Brain microvascular endothelial cell (primary cell): ENCODE results near the gene ADGRL3.

ENCODE experiments used
- DNase-seq: peaks from one replicate; pipeline ENCODE4 v3.0.0-alpha.2; 2020
- H3K27ac ChIP-seq: fragments of 250-450 bp; sonication (Bioruptor Pico); 2 replicates; pipeline ENCODE4 v1.5.1; 2020; ENCODE audit warnings: mild to moderate bottlenecking, moderate library complexity
- H3K27me3 ChIP-seq: fragments of 250-450 bp; sonication (Bioruptor Pico); replicated peaks from 2 replicates; pipeline ENCODE4 v1.5.1; 2020; ENCODE audit warnings: mild to moderate bottlenecking
- H3K36me3 ChIP-seq: fragments of 250-450 bp; sonication (Bioruptor Pico); replicated peaks from 2 replicates; pipeline ENCODE4 v1.5.1; 2020; ENCODE audit warnings: mild to moderate bottlenecking
- H3K4me3 ChIP-seq: 2 replicates; pipeline ENCODE4 v1.5.1; 2011; ENCODE audit warnings: low read depth, mild to moderate bottlenecking, control low read depth, low read length, moderate library complexity
- CTCF ChIP-seq: IDR thresholded peaks from 2 replicates; pipeline ENCODE4 v1.5.1; 2011; ENCODE audit warnings: low read depth, mild to moderate bottlenecking, moderate library complexity, low read length, control low read depth, inconsistent platforms; ENCODE audit errors: missing control alignments
- in situ Hi-C: cut with HindIII; loops from 2 replicates; pipeline ENCODE4 v1.10.0; 2017; ENCODE audit warnings: low sequenced_read_pairs, low pct_ligation_motif_present

ADGRL3 gene

GRCh38 chr4:61489927-61490326, 289.8 kb downstream of the ADGRL3 start:
- TF ChIP-seq CTCF, result no peak
- no peak overlapping the region for H3K4me3 ChIP-seq

GRCh38 chr4:61493041-61493440, 292.9 kb downstream of the ADGRL3 start:
- in situ Hi-C loops, result no loop called here
- no peak overlapping the region for H3K4me3 ChIP-seq
- no peaks in the 10 kb centered on the region for H3K27me3 ChIP-seq
- H3K36me3 ChIP-seq, result no peaks in the 10 kb centered on the region
- no peak for DNase-seq
- TF ChIP-seq CTCF, result no peak
- no peak overlapping the region for H3K27ac ChIP-seq

More at GRCh38 chr4:61489927-61490326, 289.8 kb downstream of the ADGRL3 start:
- no peaks in the 10 kb centered on the region for H3K27me3 ChIP-seq
- H3K36me3 ChIP-seq, result no peaks in the 10 kb centered on the region
- in situ Hi-C loops, result no loop called here
- H3K27ac ChIP-seq, result no peak overlapping the region
- DNase-seq, result no peak

- TF ChIP-seq CTCF, result no peak
- no peaks in the 10 kb centered on the region for H3K27me3 ChIP-seq
- H3K4me3 ChIP-seq, result no peak overlapping the region
- no peak overlapping the region for H3K27ac ChIP-seq
- in situ Hi-C loops, result no loop called here
- DNase-seq, result no peak
- H3K36me3 ChIP-seq, result no peaks in the 10 kb centered on the region
Observed at GRCh38 chr4:61493470-61493869, 293.3 kb downstream of the ADGRL3 start.

GRCh38 chr4:61500883-61501282, 300.8 kb downstream of the ADGRL3 start:
- in situ Hi-C loops, result no loop called here
- Histone ChIP-seq H3K36me3 (no peaks in the 10 kb centered on the region), H3K27ac (no peak overlapping the region), H3K4me3 (no peak overlapping the region), H3K27me3 (no peaks in the 10 kb centered on the region)
- no peak for DNase-seq
- peak; percentile 53 for TF ChIP-seq CTCF

GRCh38 chr4:61501812-61502211, 301.7 kb downstream of the ADGRL3 start:
- DNase-seq, result no peak

More at GRCh38 chr4:61501812-61502211, 301.7 kb downstream of the ADGRL3 start:
- Histone ChIP-seq H3K27ac (no peak overlapping the region), H3K36me3 (no peaks in the 10 kb centered on the region), H3K27me3 (no peaks in the 10 kb centered on the region), H3K4me3 (no peak overlapping the region)
- in situ Hi-C loops, result no loop called here
- TF ChIP-seq CTCF, result no peak
